HG02610 (cell line): Measurements from ENCODE around the gene HEATR3.

Experiments
- ATAC-seq: cut with Tn5 transposase; IDR thresholded peaks from one replicate; pipeline ENCODE4 v1.9.1; 2021; ENCODE audit warnings: mild to moderate bottlenecking, moderate library complexity; ENCODE audit not compliant: unreplicated experiment

The HEATR3 gene

GRCh38 chr16:50065624-50066481, at the start of gene HEATR3:
HEATR3 (plus strand) TSS chr16:50065970; CDS start chr16:50066132, 162 bp downstream.
- peak; percentile 83 for ATAC-seq

GRCh38 chr16:50017553-50017952, 48.2 kb upstream of the HEATR3 start:
- no peak for ATAC-seq

- ATAC-seq, result no peak
Observed at GRCh38 chr16:50021544-50021943, 44.2 kb upstream of the HEATR3 start.

- no peak for ATAC-seq
Observed at GRCh38 chr16:50023641-50024040, 42.1 kb upstream of the HEATR3 start.

- no peak for ATAC-seq
Observed at GRCh38 chr16:50024207-50024606, 41.6 kb upstream of the HEATR3 start.

GRCh38 chr16:50024684-50025536, 40.9 kb upstream of the HEATR3 start, which contains the start of gene CNEP1R1:
CNEP1R1 (plus strand) TSS chr16:50025225; CDS start chr16:50025316, 91 bp downstream.
- ATAC-seq, result peak; percentile 99

GRCh38 chr16:50025537-50025931, 40.2 kb upstream of the HEATR3 start:
- ATAC-seq, result no peak

- ATAC-seq, result no peak
Observed at GRCh38 chr16:50027829-50028228, 37.9 kb upstream of the HEATR3 start.

GRCh38 chr16:50035468-50035992, 30.2 kb upstream of the HEATR3 start:
- no peak for ATAC-seq

GRCh38 chr16:50036426-50036825, 29.3 kb upstream of the HEATR3 start:
- no peak for ATAC-seq

GRCh38 chr16:50037662-50038220, 28.0 kb upstream of the HEATR3 start:
- no peak for ATAC-seq

GRCh38 chr16:50038286-50038685, 27.5 kb upstream of the HEATR3 start:
- no peak for ATAC-seq

- ATAC-seq, result no peak
Observed at GRCh38 chr16:50038756-50039529, 26.8 kb upstream of the HEATR3 start.

GRCh38 chr16:50040018-50040417, 25.8 kb upstream of the HEATR3 start:
- no peak for ATAC-seq

GRCh38 chr16:50040710-50041109, 25.1 kb upstream of the HEATR3 start:
- no peak for ATAC-seq

- no peak for ATAC-seq
Observed at GRCh38 chr16:50043358-50043757, 22.4 kb upstream of the HEATR3 start.

GRCh38 chr16:50045412-50045811, 20.4 kb upstream of the HEATR3 start:
- ATAC-seq, result no peak

GRCh38 chr16:50046853-50047252, 18.9 kb upstream of the HEATR3 start:
- ATAC-seq, result no peak

- no peak for ATAC-seq
Observed at GRCh38 chr16:50047864-50048263, 17.9 kb upstream of the HEATR3 start.

GRCh38 chr16:50050802-50051201, 15.0 kb upstream of the HEATR3 start:
- ATAC-seq, result no peak
